Activated CD4-positive, alpha-beta T cell treated with anti-CD3 and anti-CD28 coated beads, Interleukin-2, amount 10 ng/mL, durations not matched to agents 7 days and 5 days (primary cell): ENCODE measurements around the gene SYF2. TPM values are rescaled to one million over a fixed set of nuclear protein-coding genes. Genes with fewer than 3 reads are reported as not detected.
A peak's percentile ranks its signal among the peaks of the same experiment; 100 is the strongest.
"Not testable (repeated sequence)": the region's sequence is repeated elsewhere in the genome, so short reads cannot be mapped to it uniquely, and the experiment has no call there.

ENCODE experiments used
- CTCF ChIA-PET: fragments of 350-600 bp; sonication (Branson Sonifier 250); formaldehyde crosslinking; loops from one replicate; lab custom pipeline; 2021; ENCODE audit warnings: antibody characterized with exemption; lab: Charles Lee
- POLR2A ChIA-PET: fragments of 350-600 bp; sonication (Branson Sonifier 250); formaldehyde crosslinking; loops from one replicate; lab custom pipeline; 2021; ENCODE audit warnings: antibody characterized with exemption; lab: Charles Lee
- DNase-seq: peaks from one replicate; pipeline ENCODE4 v3.0.0-alpha.2; 2020
- H3K27ac Mint-ChIP-seq: one replicate; pipeline ENCODE4 v1.8.0; 2021; ENCODE audit warnings: mild to moderate bottlenecking, moderate library complexity, mixed read lengths
- H3K27me3 Mint-ChIP-seq: one replicate; pipeline ENCODE4 v1.8.0; 2021; ENCODE audit warnings: mixed read lengths
- H3K36me3 Mint-ChIP-seq: one replicate; pipeline ENCODE4 v1.8.0; 2021; ENCODE audit warnings: low read depth, mixed read lengths
- H3K4me1 Mint-ChIP-seq: one replicate; pipeline ENCODE4 v1.8.0; 2021; ENCODE audit warnings: mixed read lengths
- H3K4me3 Mint-ChIP-seq: one replicate; pipeline ENCODE4 v1.8.0; 2021; ENCODE audit warnings: mild to moderate bottlenecking, moderate library complexity, mixed read lengths
- H3K9me3 Mint-ChIP-seq: one replicate; pipeline ENCODE4 v1.8.0; 2021; ENCODE audit warnings: mixed read lengths
- total RNA-seq, 2 experiments: library from RNA; stranded (reverse); gene quantifications; one replicate each; pipeline ENCODE4 v1.2.3, GENCODE V29; 2021

The SYF2 gene
- total RNA-seq, 2 experiments from 2014 or later: 46.5 to 53.0 TPM

DNA sequence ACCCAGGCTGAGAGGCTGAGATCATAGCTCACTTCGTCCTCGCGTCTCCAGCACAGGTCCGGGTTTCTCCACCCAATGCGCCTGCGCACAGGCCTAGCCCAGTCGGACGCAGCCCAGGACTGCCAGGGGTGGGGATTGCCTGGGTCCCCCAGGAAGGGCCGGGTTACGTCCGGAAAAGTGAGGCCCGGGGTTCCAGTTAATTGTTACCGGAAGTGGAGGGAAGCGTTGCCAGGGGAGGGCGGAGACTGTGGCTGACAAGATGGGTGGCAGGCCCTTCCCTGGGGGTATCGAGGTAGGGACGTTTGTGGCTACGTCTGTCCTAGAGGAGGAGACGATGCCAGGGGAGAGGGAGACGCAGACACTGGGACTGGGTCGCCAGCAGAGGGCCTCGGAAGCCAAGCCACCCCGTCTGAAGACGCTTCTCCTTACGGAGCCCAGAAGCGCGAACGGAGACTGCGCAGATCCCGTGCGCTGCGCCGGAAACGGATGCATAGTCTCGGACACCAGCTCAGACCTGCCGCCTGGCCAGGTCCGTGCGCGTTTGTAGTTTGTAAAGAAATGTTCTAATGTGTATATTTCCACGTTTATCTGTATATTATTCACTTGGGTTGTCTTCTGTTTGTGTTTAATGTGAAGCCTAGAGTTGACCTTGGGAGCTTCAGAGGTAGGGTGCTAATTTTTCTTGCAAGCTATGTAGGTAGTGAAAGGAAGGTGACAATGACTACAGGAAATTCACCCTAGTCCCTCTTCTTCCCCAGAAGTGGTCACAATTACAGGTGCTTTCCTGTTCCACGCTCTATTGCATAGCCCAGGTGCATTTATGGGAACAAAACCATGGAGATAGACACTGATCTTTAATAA, 7.6 kb upstream of the SYF2 start:
- ChIA-PET POLR2A (interaction anchor here (0.5 kb wide), 1 partner anchor 764 kb away, joined by 6 read pairs; no protein-coding TSS in a partner anchor), CTCF (interaction anchor here (1.4 to 1.7 kb wide), 6 partner anchors 8 to 109 kb away, joined by 3 to 10 read pairs (median 4); partner anchors contain the start of gene SYF2)
- Mint-ChIP-seq H3K9me3 (no peaks in the 10 kb centered on the region), H3K36me3 (peaks cover 48% of the 10 kb centered on the region), H3K4me3 (peak overlapping the region; percentile 81), H3K27ac (peak overlapping the region; percentile 95), H3K4me1 (peaks cover 60% of the 10 kb centered on the region), H3K27me3 (no peaks in the 10 kb centered on the region)
- peak; percentile 89 for DNase-seq

DNA sequence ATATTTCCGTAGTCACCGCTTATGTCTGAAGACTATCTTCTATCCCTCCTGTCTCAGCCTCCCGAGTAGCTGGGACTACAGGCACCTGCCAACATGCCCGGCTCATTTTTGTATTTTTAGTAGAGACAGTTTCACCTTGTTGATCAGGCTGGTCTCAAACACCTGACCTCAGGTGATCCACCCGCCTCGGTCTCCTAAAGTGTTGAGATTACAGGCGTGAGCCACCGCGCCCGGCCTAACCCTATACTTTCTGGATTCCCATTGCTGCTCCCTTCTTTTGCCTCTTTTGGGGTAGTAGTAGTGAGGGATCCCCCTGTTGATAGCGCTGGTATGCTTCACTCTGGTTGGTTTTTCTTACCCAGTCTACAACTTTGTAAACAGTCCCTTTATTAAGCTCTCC, 5.7 kb upstream of the SYF2 start:
- H3K27ac Mint-ChIP-seq: no peak overlapping the region
- POLR2A ChIA-PET: no interaction called here
- H3K4me3 Mint-ChIP-seq: no peak overlapping the region
- CTCF ChIA-PET: interaction anchor here (0.5 kb wide), 1 partner anchor 480 kb away, joined by 4 read pairs; no protein-coding TSS in a partner anchor
- H3K4me1 Mint-ChIP-seq: peaks cover 50% of the 10 kb centered on the region
- no peaks in the 10 kb centered on the region for H3K9me3 Mint-ChIP-seq
- peaks cover 35% of the 10 kb centered on the region for H3K36me3 Mint-ChIP-seq
- no peak for DNase-seq
- no peaks in the 10 kb centered on the region for H3K27me3 Mint-ChIP-seq

GRCh38 chr1:25236261-25236660, 4.0 kb upstream of the SYF2 start:
- DNase-seq, POLR2A ChIA-PET, H3K9me3 Mint-ChIP-seq, H3K4me3 Mint-ChIP-seq, H3K27me3 Mint-ChIP-seq: not testable (repeated sequence)
- Mint-ChIP-seq H3K36me3 (peaks cover 24% of the 10 kb centered on the region), H3K4me1 (peaks cover 41% of the 10 kb centered on the region), H3K27ac (peak overlapping the region; percentile 46)
- CTCF ChIA-PET: interaction anchor here (0.6 kb wide), 1 partner anchor 284 kb away, joined by 3 read pairs; no protein-coding TSS in a partner anchor

DNA sequence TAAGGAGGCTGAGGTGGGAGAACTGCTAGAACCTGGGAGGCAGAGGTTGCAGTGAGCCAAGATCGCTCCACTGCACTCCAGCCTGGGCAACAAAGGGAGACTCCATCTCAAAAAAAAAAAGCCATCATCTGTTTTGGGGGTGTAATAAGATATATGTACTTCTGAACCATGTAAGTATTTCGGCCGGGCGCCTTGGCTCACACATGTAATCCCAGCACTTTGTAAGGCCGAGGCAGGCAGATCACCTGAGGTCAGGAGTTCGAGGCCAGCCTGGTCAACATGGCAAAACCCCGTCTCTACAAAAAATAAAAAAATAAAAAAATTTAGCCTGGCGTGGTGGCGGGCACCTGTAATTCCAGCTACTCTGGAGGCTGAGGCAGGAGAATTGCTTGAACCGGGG, 3.1 kb upstream of the SYF2 start:
- not testable (repeated sequence) for H3K27me3 Mint-ChIP-seq

GRCh38 chr1:25232866-25233784, 823 bp upstream of the SYF2 start:
- ChIA-PET CTCF (interaction anchor here (0.5 to 1.9 kb wide), 6 partner anchors 11 to 709 kb away, joined by 3 to 8 read pairs (median 4); no protein-coding TSS in a partner anchor), POLR2A (interaction anchor here (0.6 to 2.9 kb wide), 3 partner anchors 8 to 14 kb away, joined by 3 to 23 read pairs (median 3); partner anchors contain the start of gene RSRP1)
- no peak overlapping the region for H3K4me3 Mint-ChIP-seq
- peaks cover 25% of the 10 kb centered on the region for H3K36me3 Mint-ChIP-seq
- peaks cover 38% of the 10 kb centered on the region for H3K4me1 Mint-ChIP-seq
- H3K27me3 Mint-ChIP-seq: no peaks in the 10 kb centered on the region
- no peak overlapping the region for H3K27ac Mint-ChIP-seq
- DNase-seq: peak; percentile 83
- no peaks in the 10 kb centered on the region for H3K9me3 Mint-ChIP-seq

More for the DNA sequence above, 3.1 kb upstream of the SYF2 start:
- Mint-ChIP-seq H3K4me1 (peaks cover 40% of the 10 kb centered on the region), H3K36me3 (peaks cover 20% of the 10 kb centered on the region), H3K27ac (peak overlapping the region; percentile 41)
- H3K9me3 Mint-ChIP-seq, DNase-seq, H3K4me3 Mint-ChIP-seq, POLR2A ChIA-PET: not testable (repeated sequence)
- CTCF ChIA-PET: interaction anchor here (0.6 kb wide), 1 partner anchor 285 kb away, joined by 3 read pairs; no protein-coding TSS in a partner anchor

GRCh38 chr1:25223471-25223870, 8.8 kb downstream of the SYF2 start:
- H3K9me3 Mint-ChIP-seq: no peaks in the 10 kb centered on the region
- H3K27ac Mint-ChIP-seq: no peak overlapping the region
- H3K27me3 Mint-ChIP-seq: no peaks in the 10 kb centered on the region
- ChIA-PET CTCF (interaction anchor here (1.9 kb wide), 1 partner anchor 9 kb away, joined by 8 read pairs; the partner anchor contains the start of gene SYF2), POLR2A (no interaction called here)
- H3K4me1 Mint-ChIP-seq: peaks cover 3% of the 10 kb centered on the region
- DNase-seq: no peak
- H3K36me3 Mint-ChIP-seq: peaks cover 46% of the 10 kb centered on the region
- no peak overlapping the region for H3K4me3 Mint-ChIP-seq

DNA sequence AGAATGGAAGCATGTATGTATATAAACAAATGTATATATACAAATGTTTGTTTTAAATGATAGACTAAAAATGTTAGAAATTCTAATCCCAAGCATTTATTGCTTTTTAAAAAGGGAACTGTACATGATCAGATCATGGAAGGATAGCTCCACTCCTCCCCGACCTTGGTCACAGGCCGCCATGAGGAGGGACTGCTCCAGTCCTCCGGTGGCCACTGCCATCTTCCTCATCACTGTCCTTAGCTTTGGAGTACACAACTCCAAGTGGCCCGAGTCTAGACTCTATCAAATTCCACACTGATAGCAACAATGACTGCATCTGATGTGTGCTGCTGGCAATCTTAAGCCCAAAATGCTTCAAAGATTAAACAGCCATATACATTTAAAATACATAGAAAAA, 9.7 kb downstream of the SYF2 start:
- no peak for DNase-seq
- no peaks in the 10 kb centered on the region for H3K4me1 Mint-ChIP-seq
- no peak overlapping the region for H3K4me3 Mint-ChIP-seq
- peaks cover 42% of the 10 kb centered on the region for H3K36me3 Mint-ChIP-seq
- no peaks in the 10 kb centered on the region for H3K9me3 Mint-ChIP-seq
- POLR2A ChIA-PET: no interaction called here
- CTCF ChIA-PET: interaction anchor here (1.9 kb wide), 1 partner anchor 9 kb away, joined by 8 read pairs; the partner anchor contains the start of gene SYF2
- H3K27me3 Mint-ChIP-seq: no peaks in the 10 kb centered on the region
- no peak overlapping the region for H3K27ac Mint-ChIP-seq

GRCh38 chr1:25220666-25221065, 11.6 kb downstream of the SYF2 start:
- CTCF ChIA-PET: no interaction called here
- Mint-ChIP-seq H3K36me3 (peaks cover 31% of the 10 kb centered on the region), H3K4me3 (no peak overlapping the region), H3K4me1 (peaks cover 5% of the 10 kb centered on the region), H3K27me3 (no peaks in the 10 kb centered on the region), H3K27ac (no peak overlapping the region), H3K9me3 (no peaks in the 10 kb centered on the region)
- DNase-seq: no peak
- POLR2A ChIA-PET: no interaction called here

- DNase-seq: no peak
- no peak overlapping the region for H3K27ac Mint-ChIP-seq
- CTCF ChIA-PET: interaction anchor here (0.6 to 1.0 kb wide), 3 partner anchors 21 to 582 kb away, joined by 3 to 4 read pairs (median 3); no protein-coding TSS in a partner anchor
- no peak overlapping the region for H3K4me3 Mint-ChIP-seq
- H3K36me3 Mint-ChIP-seq: peaks cover 27% of the 10 kb centered on the region
- H3K27me3 Mint-ChIP-seq: no peaks in the 10 kb centered on the region
- POLR2A ChIA-PET: no interaction called here
- no peaks in the 10 kb centered on the region for H3K9me3 Mint-ChIP-seq
- peaks cover 5% of the 10 kb centered on the region for H3K4me1 Mint-ChIP-seq
Measured at GRCh38 chr1:25219661-25220251, 12.5 kb downstream of the SYF2 start.

GRCh38 chr1:25217598-25218232, 14.6 kb downstream of the SYF2 start:
- ChIA-PET POLR2A (no interaction called here), CTCF (no interaction called here)
- Mint-ChIP-seq H3K27me3 (no peaks in the 10 kb centered on the region), H3K9me3 (no peaks in the 10 kb centered on the region), H3K27ac (no peak overlapping the region), H3K4me3 (no peak overlapping the region), H3K4me1 (peaks cover 5% of the 10 kb centered on the region), H3K36me3 (peaks cover 15% of the 10 kb centered on the region)
- no peak for DNase-seq

GRCh38 chr1:25217015-25217414, 15.3 kb downstream of the SYF2 start:
- POLR2A ChIA-PET: no interaction called here
- H3K9me3 Mint-ChIP-seq: no peaks in the 10 kb centered on the region

More at GRCh38 chr1:25217015-25217414, 15.3 kb downstream of the SYF2 start:
- no peaks in the 10 kb centered on the region for H3K27me3 Mint-ChIP-seq
- peaks cover 13% of the 10 kb centered on the region for H3K36me3 Mint-ChIP-seq
- no peak overlapping the region for H3K27ac Mint-ChIP-seq
- H3K4me3 Mint-ChIP-seq: no peak overlapping the region
- peaks cover 5% of the 10 kb centered on the region for H3K4me1 Mint-ChIP-seq
- CTCF ChIA-PET: no interaction called here
- DNase-seq: no peak
